A549 treated with Hydrocortisone at 1 μM for 4 hours (cell line): ENCODE data around the gene DLEU7. TPM values are rescaled to one million over a fixed set of nuclear protein-coding genes. Genes with fewer than 3 reads are reported as not detected.

ENCODE experiments used
- total RNA-seq: library from RNA; stranded (reverse); fragments of 200-300 nt; extraction: Qiagen RNA extraction; gene quantifications from 5 replicates; pipeline ENCODE4 v1.2.3, GENCODE V29; 2022

The DLEU7 gene
- not detected in 5 replicates for total RNA-seq

DNA sequence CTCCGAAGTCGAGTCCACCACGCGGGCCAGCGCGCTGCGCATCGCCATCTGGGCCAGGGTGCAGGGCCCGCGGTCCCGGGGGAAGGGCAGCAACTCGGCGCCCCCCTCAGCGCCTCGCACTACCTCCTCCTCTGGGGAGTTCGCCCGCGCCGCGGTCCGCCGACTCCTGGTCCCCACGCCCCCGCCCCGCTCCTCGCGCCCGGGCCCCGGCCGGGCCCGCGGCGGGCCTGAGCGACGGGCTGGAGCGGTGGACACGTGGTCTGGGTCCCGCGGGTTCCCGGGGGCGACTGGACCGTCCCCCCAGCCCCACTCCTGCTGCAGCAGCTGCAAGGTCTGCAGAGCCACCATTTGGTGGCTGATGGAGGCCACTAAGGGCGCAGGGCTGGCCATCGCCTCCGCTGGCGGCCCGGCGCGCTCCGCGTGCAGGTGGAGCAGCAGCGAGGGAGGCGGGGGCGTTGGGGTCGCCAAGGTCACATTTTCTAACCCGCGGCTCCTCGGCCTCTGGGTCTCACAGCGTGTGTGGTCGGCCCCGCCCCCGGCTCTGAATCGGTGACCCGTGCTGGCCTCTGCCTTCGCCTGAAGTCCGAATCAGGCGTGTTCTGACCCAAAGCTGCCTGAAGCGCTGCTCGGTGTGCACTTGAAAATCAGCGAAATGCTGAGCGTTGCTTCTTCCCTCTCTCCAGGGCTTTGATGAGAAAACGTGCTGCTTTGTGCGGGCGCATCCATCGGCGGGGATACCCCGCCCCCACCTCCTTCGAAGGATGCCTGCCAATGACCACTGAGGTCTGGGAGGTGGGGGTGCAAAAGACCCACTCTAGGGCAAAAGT is at the start of gene DLEU7:
DLEU7 (minus strand) TSS at position 436 of the 827 bp plus-strand sequence; CDS start at position 390, 46 bp downstream.

Other genes with a start within 250 kb of the DLEU7 start
- gene RNASEH2B, start 66.1 kb upstream of the DLEU7 start, total RNA-seq, result 24.9 to 29.8 TPM (median 27.1 TPM) in 5 replicates